Hematopoietic multipotent progenitor cell treated with erythropoietin and hydrocortisone succinate and interleukin-3 and kit ligand, for 15 days (in vitro differentiated cells): ENCODE measurements around the gene THAP3.
"Not testable (repeated sequence)": the region's sequence is repeated elsewhere in the genome, so short reads cannot be mapped to it uniquely, and the experiment has no call there.

Experiments used
- DNase-seq: peaks from one replicate; pipeline ENCODE4 v3.0.0-alpha.2; 2015; ENCODE audit warnings: low spot score

THAP3 gene

GRCh38 chr1:6635161-6635909 lies 10.7 kb downstream of the THAP3 start:
- no peak for DNase-seq

- no peak for DNase-seq
These were observed 11.5 kb downstream of the THAP3 start for GRCh38 chr1:6635910-6636760.

GRCh38 chr1:6636778-6637177 lies 12.1 kb downstream of the THAP3 start:
- DNase-seq, result not testable (repeated sequence)

- DNase-seq, result no peak
These were observed 13.1 kb downstream of the THAP3 start for GRCh38 chr1:6637770-6638169.

- no peak for DNase-seq
These were observed 13.6 kb downstream of the THAP3 start for GRCh38 chr1:6638226-6638625.

- not testable (repeated sequence) for DNase-seq
These were observed 16.2 kb downstream of the THAP3 start for GRCh38 chr1:6640867-6641266.

GRCh38 chr1:6645018-6645417 lies 20.4 kb downstream of the THAP3 start:
- no peak for DNase-seq

GRCh38 chr1:6646499-6647148 lies 22.0 kb downstream of the THAP3 start:
- DNase-seq, result peak; percentile 76

GRCh38 chr1:6648556-6648955 lies 23.9 kb downstream of the THAP3 start:
- DNase-seq, result no peak

- DNase-seq, result no peak
These were observed 27.2 kb downstream of the THAP3 start for GRCh38 chr1:6651909-6652308.

- DNase-seq, result no peak
These were observed 28.3 kb downstream of the THAP3 start for GRCh38 chr1:6652986-6653385.

- DNase-seq, result no peak
These were observed 29.0 kb downstream of the THAP3 start for GRCh38 chr1:6653436-6654290.

GRCh38 chr1:6657138-6657537 lies 32.5 kb downstream of the THAP3 start:
- DNase-seq, result no peak

- DNase-seq, result no peak
These were observed 33.8 kb downstream of the THAP3 start for GRCh38 chr1:6658359-6659060.

GRCh38 chr1:6660415-6661049 lies 35.9 kb downstream of the THAP3 start:
- DNase-seq, result no peak

GRCh38 chr1:6662468-6662867 lies 37.8 kb downstream of the THAP3 start:
- not testable (repeated sequence) for DNase-seq

GRCh38 chr1:6666696-6667095 lies 42.0 kb downstream of the THAP3 start:
- peak; percentile 76 for DNase-seq

GRCh38 chr1:6667139-6667538 lies 42.5 kb downstream of the THAP3 start:
- DNase-seq, result peak; percentile 14

GRCh38 chr1:6668503-6668902 lies 43.8 kb downstream of the THAP3 start:
- DNase-seq, result no peak

- DNase-seq, result peak; percentile 92
These were observed 47.9 kb downstream of the THAP3 start for GRCh38 chr1:6672558-6672957.
